NB4 (cell line): ENCODE data around the gene DGCR2.
"Not testable (repeated sequence)": the region's sequence is repeated elsewhere in the genome, so short reads cannot be mapped to it uniquely, and the experiment has no call there.

Source experiments
- DNase-seq: peaks from one replicate; pipeline ENCODE4 v3.0.0; 2010; ENCODE audit warnings: low read depth
- H3K4me3 ChIP-seq: one replicate; pipeline ENCODE4 v1.5.1; 2011; ENCODE audit warnings: mild to moderate bottlenecking, low read depth, low read length, moderate library complexity
- CTCF ChIP-seq: IDR thresholded peaks from one replicate; pipeline ENCODE4 v1.5.1; 2012; ENCODE audit warnings: low read depth, low read length
- MAX ChIP-seq: IDR thresholded peaks from 2 replicates; pipeline ENCODE4 v1.6.1; 2011; ENCODE audit warnings: low read depth, low read length
- MYC ChIP-seq: IDR thresholded peaks from 2 replicates; pipeline ENCODE4 v1.6.1; 2011; ENCODE audit warnings: low read depth, low read length
- POLR2A ChIP-seq: IDR thresholded peaks from 2 replicates; pipeline ENCODE4 v1.6.1; 2011; ENCODE audit warnings: mild to moderate bottlenecking; ENCODE audit not compliant: insufficient read length; ENCODE audit errors: extremely low read depth

DGCR2 gene

GRCh38 chr22:19085233-19085718 lies 36.9 kb downstream of the DGCR2 start:
- peak; percentile 79 for DNase-seq
- TF ChIP-seq POLR2A (no peak), MAX (0 out of 2 replicates have a peak, but pooled peaks have one; percentile 23), MYC (no peak), CTCF (peak; percentile 52)
- peak overlapping the region; percentile 38 for H3K4me3 ChIP-seq

- H3K4me3 ChIP-seq, DNase-seq: not testable (repeated sequence)
These were observed 37.6 kb downstream of the DGCR2 start for GRCh38 chr22:19084586-19084985.

- DNase-seq, H3K4me3 ChIP-seq: not testable (repeated sequence)
These were observed 38.1 kb downstream of the DGCR2 start for GRCh38 chr22:19084126-19084525.

GRCh38 chr22:19082793-19083192 lies 39.4 kb downstream of the DGCR2 start:
- H3K4me3 ChIP-seq: no peak overlapping the region
- TF ChIP-seq MAX: no peak
- TF ChIP-seq CTCF: no peak
- TF ChIP-seq POLR2A: no peak
- TF ChIP-seq MYC: no peak
- DNase-seq: no peak

- DNase-seq: no peak
- TF ChIP-seq CTCF: no peak
- no peak for TF ChIP-seq POLR2A
- TF ChIP-seq MYC: no peak
- no peak for TF ChIP-seq MAX
- H3K4me3 ChIP-seq: no peak overlapping the region
These were observed 40.1 kb downstream of the DGCR2 start for GRCh38 chr22:19082101-19082500.

- DNase-seq: no peak
- TF ChIP-seq POLR2A: no peak
- no peak for TF ChIP-seq CTCF
- TF ChIP-seq MYC: no peak
- no peak for TF ChIP-seq MAX
- no peak overlapping the region for H3K4me3 ChIP-seq
These were observed 40.9 kb downstream of the DGCR2 start for GRCh38 chr22:19081351-19081750.

GRCh38 chr22:19080853-19081252 lies 41.4 kb downstream of the DGCR2 start:
- H3K4me3 ChIP-seq: no peak overlapping the region
- TF ChIP-seq POLR2A (no peak), CTCF (no peak), MAX (no peak), MYC (no peak)
- no peak for DNase-seq
